ENCODE data around the gene SPARCL1. TPM values are rescaled to one million over a fixed set of nuclear protein-coding genes. Genes with fewer than 3 reads are reported as not detected.
"Not testable (repeated sequence)": the region's sequence is repeated elsewhere in the genome, so short reads cannot be mapped to it uniquely, and the experiment has no call there.

The SPARCL1 gene
- total RNA-seq, 1 donor from 2014 or later, result 0.41 TPM

- no peak for DNase-seq (ENCODE audit: extremely low read depth, low read depth, low spot score)
These were observed 70.3 kb downstream of the SPARCL1 start for GRCh38 chr4:87458913-87459312.

DNA sequence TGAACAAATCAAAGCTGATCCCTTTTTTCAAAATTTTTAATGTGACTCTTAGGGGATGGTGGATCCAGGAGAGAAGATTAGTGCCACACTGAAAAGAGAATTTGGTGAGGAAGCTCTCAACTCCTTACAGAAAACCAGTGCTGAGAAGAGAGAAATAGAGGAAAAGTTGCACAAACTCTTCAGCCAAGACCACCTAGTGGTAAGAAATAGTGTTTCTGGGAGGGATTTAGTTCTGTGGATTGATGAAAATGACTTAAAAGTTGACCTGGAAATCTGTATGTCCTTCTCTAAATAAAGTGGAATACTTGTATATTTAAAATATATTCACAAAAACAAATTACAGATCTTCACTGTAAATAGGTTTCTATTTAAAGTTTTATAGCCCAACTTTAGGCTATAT is 77.6 kb downstream of the SPARCL1 start:
- no peak for DNase-seq (ENCODE audit: extremely low read depth, low read depth, low spot score)

- not testable (repeated sequence) for DNase-seq (ENCODE audit: extremely low read depth, low read depth, low spot score)
These were observed 82.8 kb downstream of the SPARCL1 start for GRCh38 chr4:87446375-87446774.

DNA sequence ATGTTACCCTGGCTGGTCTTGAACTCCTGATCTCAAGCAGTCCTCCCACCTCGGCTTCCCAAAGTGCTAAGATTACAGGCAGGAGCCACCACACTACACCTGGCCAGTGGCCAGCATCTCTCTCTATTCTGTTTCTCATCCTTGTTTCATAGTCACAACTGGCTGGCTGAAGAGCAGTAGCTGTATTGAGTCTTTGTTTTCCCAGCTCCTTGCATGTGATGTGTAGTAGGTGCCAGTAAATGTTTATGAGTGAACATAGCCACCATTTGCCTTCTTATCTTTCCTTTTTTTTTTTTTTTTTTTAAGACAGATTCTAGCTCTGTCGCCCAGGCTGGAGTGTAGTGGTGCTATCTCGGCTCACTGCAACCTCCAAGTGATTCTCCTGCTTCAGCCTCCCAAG is 83.2 kb downstream of the SPARCL1 start:
- no peak for DNase-seq (ENCODE audit: extremely low read depth, low read depth, low spot score)

DNA sequence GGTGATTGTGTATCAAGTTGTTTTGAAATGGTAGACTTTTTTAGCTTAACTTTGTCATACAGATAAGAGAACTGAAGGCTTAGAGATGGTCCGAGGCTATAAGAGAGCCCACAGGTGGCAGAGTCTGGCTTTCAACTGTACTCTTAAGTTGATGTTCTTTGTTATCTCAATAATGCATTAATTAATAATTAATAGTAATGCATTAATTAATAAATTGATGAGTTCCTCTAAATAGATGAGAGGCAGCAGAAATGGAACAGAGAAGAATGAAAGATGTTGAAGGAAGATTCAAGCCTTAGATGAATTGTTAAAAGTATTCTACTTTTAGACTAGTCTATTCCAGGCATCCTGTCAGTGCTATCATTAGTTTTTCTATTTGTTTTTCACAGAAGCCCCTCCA is 84.4 kb downstream of the SPARCL1 start:
- no peak for DNase-seq (ENCODE audit: extremely low read depth, low read depth, low spot score)

- no peak for DNase-seq (ENCODE audit: extremely low read depth, low read depth, low spot score)
These were observed 86.3 kb downstream of the SPARCL1 start for GRCh38 chr4:87442889-87443288.

DNA sequence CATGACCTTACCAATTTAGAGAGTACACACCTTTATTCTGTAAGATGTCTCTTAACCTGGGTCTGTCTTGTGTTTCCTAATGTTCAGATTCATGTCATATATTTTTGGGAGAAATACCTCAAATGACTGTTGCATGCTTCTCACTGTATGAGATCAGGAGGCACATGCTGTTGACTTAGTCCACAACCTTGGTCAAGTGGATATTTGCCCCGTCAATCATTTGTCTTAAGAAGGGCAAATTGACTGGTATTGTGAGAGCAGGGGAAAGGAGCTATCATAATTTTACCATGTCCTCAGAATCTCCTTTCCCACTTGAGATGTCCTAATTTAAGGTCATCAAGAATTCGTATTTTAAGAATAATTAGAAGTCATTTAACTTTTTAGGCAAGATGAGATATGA is 95.8 kb downstream of the SPARCL1 start:
- no peak for DNase-seq (ENCODE audit: extremely low read depth, low read depth, low spot score)

DNA sequence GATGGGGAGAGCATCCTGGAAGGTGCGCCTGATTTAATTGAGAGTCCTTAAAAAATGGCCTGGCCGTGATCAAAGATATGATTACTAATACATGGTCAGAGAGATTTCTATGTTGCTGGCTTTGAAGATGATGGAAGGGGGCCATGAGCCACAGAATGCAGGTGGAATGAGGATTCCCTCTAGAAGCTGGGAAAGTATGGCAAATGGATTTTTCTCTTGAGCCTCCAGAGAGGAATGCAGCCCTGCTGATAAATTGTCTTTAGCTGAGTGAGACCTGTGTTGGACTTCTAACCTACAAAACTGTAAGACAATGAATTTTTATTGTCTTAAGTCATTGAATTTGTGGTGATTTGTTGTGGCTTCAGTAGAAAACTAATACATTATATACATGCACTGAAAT is 99.1 kb downstream of the SPARCL1 start:
- DNase-seq (ENCODE audit: extremely low read depth, low read depth, low spot score), result no peak

DNA sequence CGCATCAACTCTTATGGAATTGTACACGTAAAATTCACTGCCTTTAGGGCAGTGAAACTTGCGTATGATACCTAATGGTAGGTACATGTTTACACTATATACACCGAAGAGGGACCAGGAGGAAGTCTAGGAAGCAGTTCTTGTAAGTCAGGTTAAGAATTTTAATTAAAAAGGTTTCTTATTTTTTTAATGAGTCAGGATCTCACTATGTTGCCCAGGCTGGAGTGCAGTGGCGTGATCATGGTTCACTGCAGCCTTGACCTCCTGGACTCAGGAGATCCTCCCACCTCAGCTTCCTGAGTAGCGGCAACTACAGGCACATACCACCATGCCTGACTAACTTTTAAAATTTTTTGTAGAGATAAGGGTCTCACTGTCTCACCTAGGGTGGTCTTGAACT is 100.2 kb downstream of the SPARCL1 start:
- no peak for DNase-seq (ENCODE audit: extremely low read depth, low read depth, low spot score)

DNA sequence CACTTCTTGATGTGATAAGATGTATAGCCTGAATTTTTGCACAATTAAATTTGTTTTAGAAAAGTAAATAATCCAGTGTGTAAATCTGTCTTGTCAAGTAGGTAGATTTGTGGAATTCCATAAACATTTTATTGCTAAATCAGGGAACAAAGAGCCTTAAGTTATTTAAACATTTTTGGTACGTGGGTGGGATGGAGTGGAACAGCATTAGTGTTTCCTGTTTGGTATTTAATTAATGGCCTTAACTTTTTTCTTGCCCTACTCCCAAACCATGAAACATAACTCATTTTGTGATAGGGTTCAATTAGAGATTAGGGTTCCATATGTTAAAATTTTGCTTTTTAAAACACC is 101.7 kb downstream of the SPARCL1 start:
- DNase-seq (ENCODE audit: extremely low read depth, low read depth, low spot score), result no peak

GRCh38 chr4:87426865-87427517 is 102.2 kb downstream of the SPARCL1 start:
- no peak for DNase-seq (ENCODE audit: extremely low read depth, low read depth, low spot score)

DNA sequence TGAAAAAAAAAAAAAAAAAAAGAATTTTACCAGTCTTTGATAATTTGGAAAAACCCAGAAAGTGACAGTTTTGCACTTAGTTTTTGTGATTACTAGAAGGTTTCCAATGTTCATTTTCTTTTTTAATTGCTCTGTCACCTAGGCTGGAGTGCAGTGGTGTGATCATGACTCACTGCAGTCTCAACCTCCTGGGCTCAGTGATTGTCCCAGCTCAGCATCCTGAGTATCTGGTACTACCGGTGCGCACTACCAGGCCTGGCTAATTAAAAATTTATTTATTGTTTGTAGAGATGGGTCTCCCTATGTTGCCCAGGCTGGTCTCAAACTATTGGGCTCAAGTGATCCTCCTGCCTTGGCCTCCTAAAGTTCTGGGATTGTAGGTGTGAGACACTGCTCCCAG is 103.5 kb downstream of the SPARCL1 start:
- DNase-seq (ENCODE audit: extremely low read depth, low read depth, low spot score), result no peak

GRCh38 chr4:87424099-87424543 is 105.1 kb downstream of the SPARCL1 start:
- not testable (repeated sequence) for DNase-seq (ENCODE audit: extremely low read depth, low read depth, low spot score)

Other genes starting within 250 kb of the SPARCL1 start
- not detected in 2 replicates for gene HSD17B13, start 206.5 kb downstream of the SPARCL1 start, total RNA-seq
- 22.9 and 23.2 TPM in 2 replicates for gene HSD17B11, start 138.2 kb downstream of the SPARCL1 start, total RNA-seq
- gene NUDT9, start 106.8 kb downstream of the SPARCL1 start, total RNA-seq, result 17.4 and 20.8 TPM in 2 replicates
- not detected in 2 replicates for gene DSPP, start 79.2 kb upstream of the SPARCL1 start, total RNA-seq
- not detected in 2 replicates for gene DMP1, start 120.9 kb upstream of the SPARCL1 start, total RNA-seq